HG02798 (cell line): ENCODE results near the gene SEMA4B.
A peak's percentile ranks its signal among the peaks of the same experiment; 100 is the strongest.
"Not testable (repeated sequence)": the region's sequence is repeated elsewhere in the genome, so short reads cannot be mapped to it uniquely, and the experiment has no call there.

Experiments used
- ATAC-seq: cut with Tn5 transposase; IDR thresholded peaks from one replicate; pipeline ENCODE4 v1.9.1; 2021; ENCODE audit warnings: mild to moderate bottlenecking; ENCODE audit not compliant: unreplicated experiment, poor library complexity

SEMA4B gene

GRCh38 chr15:90201130-90201943 is at the start of gene SEMA4B:
Gene SEMA4B (plus strand): TSS chr15:90201330. CDS start chr15:90201579, 249 bp downstream.
- ATAC-seq, result peak; percentile 82

- ATAC-seq, result no peak
Measured at GRCh38 chr15:90151989-90152645, 49.0 kb upstream of the SEMA4B start.

- no peak for ATAC-seq
Measured at GRCh38 chr15:90153658-90154057, 47.5 kb upstream of the SEMA4B start.

- ATAC-seq, result no peak
Measured at GRCh38 chr15:90154246-90154645, 46.9 kb upstream of the SEMA4B start.

- ATAC-seq, result no peak
Measured at GRCh38 chr15:90154861-90155626, 46.1 kb upstream of the SEMA4B start.

- no peak for ATAC-seq
Measured at GRCh38 chr15:90159213-90159612, 41.9 kb upstream of the SEMA4B start.

- ATAC-seq, result no peak
Measured at GRCh38 chr15:90160781-90161727, 40.1 kb upstream of the SEMA4B start.

- ATAC-seq, result peak; percentile 78
Measured at GRCh38 chr15:90161950-90162361, 39.2 kb upstream of the SEMA4B start.

GRCh38 chr15:90162956-90163355 is 38.2 kb upstream of the SEMA4B start:
- ATAC-seq, result no peak

- ATAC-seq, result not testable (repeated sequence)
Measured at GRCh38 chr15:90164239-90164638, 36.9 kb upstream of the SEMA4B start.

GRCh38 chr15:90165157-90165556 is 36.0 kb upstream of the SEMA4B start:
- ATAC-seq, result no peak

- no peak for ATAC-seq
Measured at GRCh38 chr15:90165659-90166489, 35.3 kb upstream of the SEMA4B start.

- ATAC-seq, result no peak
Measured at GRCh38 chr15:90167121-90167520, 34.0 kb upstream of the SEMA4B start.

- no peak for ATAC-seq
Measured at GRCh38 chr15:90171623-90172022, 29.5 kb upstream of the SEMA4B start.

- ATAC-seq, result no peak
Measured at GRCh38 chr15:90173372-90173771, 27.8 kb upstream of the SEMA4B start.

GRCh38 chr15:90174140-90174875 is 26.8 kb upstream of the SEMA4B start:
- ATAC-seq, result no peak

- no peak for ATAC-seq
Measured at GRCh38 chr15:90177012-90177411, 24.1 kb upstream of the SEMA4B start.
